Activated CD4-positive, alpha-beta T cell treated with anti-CD3 and anti-CD28 coated beads for 24 hours (primary cell): ENCODE measurements around the gene GOSR1.
"Not testable (repeated sequence)": the region's sequence is repeated elsewhere in the genome, so short reads cannot be mapped to it uniquely, and the experiment has no call there.

ENCODE experiments used
- DNase-seq, 2 donors: peaks; one replicate each; pipeline ENCODE4 v3.0.0-alpha.2; 2020; ENCODE audit warnings: low read depth in 2 of 2

GOSR1 gene

GRCh38 chr17:30545024-30545423 is 67.8 kb downstream of the GOSR1 start:
- DNase-seq, result no peak

DNA sequence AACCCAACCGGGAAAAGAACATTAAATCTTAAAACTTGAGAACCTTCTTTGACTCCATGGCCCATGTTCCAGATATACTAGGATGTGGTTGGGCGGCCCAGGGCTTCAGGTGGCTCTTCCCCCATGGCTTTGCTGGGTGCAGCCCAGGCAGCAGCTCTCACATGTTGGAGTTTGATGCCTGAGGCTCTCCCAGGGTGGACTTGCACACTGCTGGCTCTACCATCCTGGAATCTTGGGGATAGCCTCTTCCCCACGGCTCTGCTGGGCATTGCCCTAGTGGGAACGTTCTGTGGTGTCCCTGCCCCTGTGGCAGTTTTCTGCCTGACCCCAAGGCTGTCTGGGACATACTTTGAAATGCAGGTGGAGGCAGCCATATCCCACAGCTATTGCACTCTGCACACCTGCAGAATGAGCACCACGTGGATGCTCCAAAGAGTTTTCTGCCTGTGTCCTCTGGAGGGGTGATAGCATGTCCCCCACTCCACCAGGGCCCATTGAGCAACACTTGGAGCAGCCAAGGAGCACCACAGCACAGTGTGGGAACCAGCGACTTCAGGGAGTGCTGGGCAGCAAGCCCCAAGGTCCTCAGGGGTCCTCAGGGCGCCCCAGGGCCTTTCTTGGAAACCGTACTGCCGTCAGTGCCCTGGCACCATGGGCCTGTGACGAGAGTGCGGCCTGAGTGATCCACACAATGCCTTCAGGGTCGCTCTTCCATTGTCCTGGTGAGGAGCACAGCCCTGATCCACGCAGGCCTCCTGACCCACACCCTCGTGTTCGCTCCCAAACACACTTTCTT is 70.8 kb downstream of the GOSR1 start:
- no peak for DNase-seq

DNA sequence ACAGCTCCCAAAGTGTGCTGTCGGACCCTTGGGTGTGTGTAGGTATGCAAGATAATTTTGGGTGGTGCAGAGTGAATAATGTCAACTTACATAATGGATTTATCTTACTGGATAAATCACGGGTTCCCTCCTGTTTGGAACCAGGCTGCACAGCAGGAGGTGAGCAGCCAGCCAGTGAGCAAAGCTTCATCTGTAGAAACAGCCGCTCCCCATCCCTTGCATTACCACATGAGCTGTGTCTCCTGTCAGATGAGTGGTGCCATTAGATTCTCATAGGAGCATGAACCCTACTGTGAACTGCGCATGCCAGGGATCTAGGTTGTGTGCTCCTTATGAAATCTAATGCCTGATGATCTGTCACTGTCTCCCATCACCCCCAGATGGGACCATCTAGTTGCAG is 72.0 kb downstream of the GOSR1 start:
- not testable (repeated sequence) for DNase-seq

- DNase-seq, result no peak
Measured at GRCh38 chr17:30549864-30550511, 72.8 kb downstream of the GOSR1 start.

- no peak for DNase-seq
Measured at GRCh38 chr17:30550512-30551273, 73.5 kb downstream of the GOSR1 start.

GRCh38 chr17:30551274-30551995 is 74.2 kb downstream of the GOSR1 start:
- DNase-seq, result not testable (repeated sequence)

DNA sequence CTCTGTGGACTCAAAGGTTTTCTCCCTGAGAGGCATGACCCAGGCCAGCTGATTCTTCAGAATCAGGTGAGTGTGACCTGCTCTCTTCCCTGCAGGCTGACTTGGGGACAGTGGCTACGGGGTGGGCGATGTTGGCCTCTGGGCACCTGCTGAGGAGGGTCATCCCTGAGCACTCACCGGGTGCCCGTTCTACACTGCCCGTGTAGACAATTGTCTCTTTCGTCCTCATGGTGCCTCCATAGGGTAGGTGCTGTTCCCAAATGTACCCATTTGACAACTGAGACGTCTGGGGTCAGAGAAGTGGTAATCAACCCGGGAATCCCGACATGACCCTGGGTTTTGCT is 74.8 kb downstream of the GOSR1 start:
- DNase-seq, result no peak

- no peak for DNase-seq
Measured at GRCh38 chr17:30552994-30553566, 75.9 kb downstream of the GOSR1 start.

GRCh38 chr17:30553823-30554440 is 76.7 kb downstream of the GOSR1 start:
- DNase-seq, result not testable (repeated sequence)

DNA sequence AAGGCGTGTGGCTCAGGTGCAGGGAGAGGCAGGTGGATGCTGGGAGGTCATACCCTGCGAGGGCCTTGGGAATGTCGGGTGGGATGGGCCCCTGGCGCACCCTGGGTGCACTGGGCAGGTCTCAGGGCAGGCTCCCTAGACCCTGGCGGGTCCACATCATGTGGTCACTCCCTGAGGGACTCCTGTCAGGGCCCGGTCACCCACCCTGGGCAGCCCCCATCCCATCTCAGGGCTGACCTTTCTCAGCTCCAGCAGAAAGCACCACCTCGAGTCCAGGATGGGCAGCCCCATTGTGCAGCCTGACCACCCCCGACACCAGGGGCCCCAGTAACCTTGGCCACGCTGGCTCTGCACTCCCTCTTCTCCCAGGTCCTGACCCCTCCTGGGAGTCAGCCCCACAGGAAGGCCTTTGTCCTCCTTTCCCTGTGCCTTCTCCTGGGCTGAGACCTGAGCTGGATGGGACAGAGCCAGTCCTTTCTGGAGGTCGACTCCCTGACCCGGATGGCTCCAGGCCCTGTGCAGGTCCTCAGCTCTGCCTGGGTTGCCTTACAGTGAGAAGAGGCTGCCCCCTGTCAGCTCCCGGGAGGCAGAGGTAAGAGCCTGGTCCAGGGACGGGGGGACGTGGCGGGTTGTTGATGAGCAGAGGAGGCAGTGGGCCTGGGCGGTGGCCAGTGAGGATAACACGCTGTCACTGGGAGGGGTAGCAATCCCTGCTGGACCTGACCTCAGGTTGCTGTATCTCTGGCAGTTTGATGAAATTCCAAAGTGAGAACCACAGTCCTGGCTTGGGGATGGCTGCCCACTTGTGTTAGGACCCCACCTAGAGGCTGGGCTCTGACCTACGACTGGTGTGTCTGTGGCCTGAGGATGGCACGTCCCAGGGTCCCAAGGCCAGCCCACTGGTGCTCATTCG is 77.9 kb downstream of the GOSR1 start:
- no peak for DNase-seq

GRCh38 chr17:30555942-30556341 is 78.7 kb downstream of the GOSR1 start:
- no peak for DNase-seq

GRCh38 chr17:30556374-30557332 is 79.4 kb downstream of the GOSR1 start:
- DNase-seq, result no peak

- no peak for DNase-seq
Measured at GRCh38 chr17:30557916-30558685, 80.9 kb downstream of the GOSR1 start.

DNA sequence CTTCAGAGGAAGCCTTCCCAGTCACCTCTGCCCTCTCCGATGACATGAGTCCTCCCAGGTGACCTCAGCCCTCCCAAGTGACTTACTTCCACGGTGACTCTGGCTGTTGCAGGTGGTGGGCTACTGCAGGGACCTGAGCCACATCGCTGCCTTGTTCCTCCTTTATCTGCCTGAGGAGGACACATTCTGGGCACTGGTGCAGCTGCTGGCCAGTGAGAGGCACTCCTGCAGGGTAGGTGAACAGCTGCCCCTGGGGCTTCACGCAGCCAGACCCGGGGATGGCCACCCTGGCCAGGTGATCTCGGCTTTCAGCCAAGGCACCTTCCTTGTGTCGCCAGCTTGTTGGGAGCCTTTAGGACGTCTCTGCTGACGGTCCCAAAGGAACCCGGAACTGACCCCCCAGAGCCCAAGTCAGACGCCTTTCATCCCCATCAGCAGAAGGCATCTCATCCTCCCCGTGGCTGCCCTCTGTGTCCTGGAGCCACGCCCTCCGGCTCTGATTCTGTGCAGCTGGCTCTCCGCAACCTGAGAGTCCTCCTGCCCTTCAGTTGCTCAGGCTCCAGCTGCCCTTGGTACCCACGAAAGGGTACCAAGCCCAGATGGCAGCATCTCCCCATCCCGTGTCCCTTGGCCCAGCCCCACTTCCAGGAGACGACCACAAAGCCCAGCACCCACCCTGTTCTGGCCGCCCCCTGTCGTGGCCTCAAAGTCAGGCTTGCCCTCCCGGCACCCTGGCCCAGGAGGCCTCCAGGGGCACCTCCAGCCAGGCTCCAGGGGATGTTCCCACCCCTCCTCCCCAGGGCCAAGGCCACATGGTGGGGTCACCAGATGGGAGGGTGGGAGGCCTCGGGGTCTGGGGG is 81.7 kb downstream of the GOSR1 start:
- no peak for DNase-seq

- DNase-seq, result no peak
Measured at GRCh38 chr17:30559656-30560055, 82.4 kb downstream of the GOSR1 start.

DNA sequence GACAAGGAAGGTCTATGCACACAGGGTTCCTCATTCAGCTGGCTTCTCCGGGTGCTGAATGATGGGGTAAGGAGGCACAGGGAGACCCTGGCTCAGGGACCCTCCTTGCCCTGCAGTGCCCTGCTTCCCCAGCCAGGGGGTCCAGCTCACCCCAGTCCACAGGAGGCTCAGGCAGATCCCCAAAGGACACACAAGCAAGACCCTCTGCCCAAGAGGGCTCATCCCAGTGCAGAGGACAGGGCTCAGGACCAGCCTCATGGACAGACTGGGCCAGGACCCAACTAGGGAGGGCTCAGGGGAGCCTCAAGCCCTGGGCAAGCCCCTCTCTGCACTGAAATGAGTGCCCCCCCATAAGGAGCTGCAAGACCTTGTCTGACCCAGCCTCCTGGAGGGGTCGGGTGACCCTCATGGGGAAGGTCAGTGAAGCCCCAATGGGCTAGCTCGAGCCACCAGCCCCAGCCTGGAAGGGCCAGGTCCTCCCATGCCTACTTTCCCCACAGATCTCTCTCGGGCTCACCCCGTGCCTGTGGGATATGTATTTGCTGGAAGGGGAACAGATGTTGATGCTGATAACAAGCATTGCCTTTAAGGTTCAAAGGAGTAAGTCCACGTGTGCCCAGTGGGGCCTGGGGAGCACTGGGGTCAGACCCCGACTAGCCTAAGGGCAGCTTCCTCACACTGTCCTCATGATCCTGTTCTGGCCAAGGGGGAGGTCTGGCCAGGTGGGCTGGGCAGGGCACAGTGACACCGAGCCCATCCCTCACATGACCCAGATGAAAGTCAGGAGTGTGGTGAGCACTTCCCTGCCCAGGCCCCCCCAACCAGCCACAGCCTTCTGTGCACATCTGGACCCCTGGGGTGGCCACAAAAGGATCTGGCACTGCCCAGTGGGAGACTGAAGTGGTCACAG is 83.2 kb downstream of the GOSR1 start:
- DNase-seq, result not testable (repeated sequence)
